Globus pallidus (tissue), 1 donor: ENCODE data around the gene DOC2A.
"Not testable (repeated sequence)": the region's sequence is repeated elsewhere in the genome, so short reads cannot be mapped to it uniquely, and the experiment has no call there.

ENCODE experiments used
- DNase-seq: peaks from one replicate; pipeline ENCODE4 v3.0.0-alpha.2; 2015; ENCODE audit warnings: low spot score

DOC2A gene

GRCh38 chr16:30027588-30028437, 17.0 kb upstream of the DOC2A start:
- no peak for DNase-seq

- no peak for DNase-seq
Observed at GRCh38 chr16:30026449-30026848, 15.6 kb upstream of the DOC2A start.

GRCh38 chr16:30025574-30025973, 14.7 kb upstream of the DOC2A start:
- DNase-seq: no peak

DNA sequence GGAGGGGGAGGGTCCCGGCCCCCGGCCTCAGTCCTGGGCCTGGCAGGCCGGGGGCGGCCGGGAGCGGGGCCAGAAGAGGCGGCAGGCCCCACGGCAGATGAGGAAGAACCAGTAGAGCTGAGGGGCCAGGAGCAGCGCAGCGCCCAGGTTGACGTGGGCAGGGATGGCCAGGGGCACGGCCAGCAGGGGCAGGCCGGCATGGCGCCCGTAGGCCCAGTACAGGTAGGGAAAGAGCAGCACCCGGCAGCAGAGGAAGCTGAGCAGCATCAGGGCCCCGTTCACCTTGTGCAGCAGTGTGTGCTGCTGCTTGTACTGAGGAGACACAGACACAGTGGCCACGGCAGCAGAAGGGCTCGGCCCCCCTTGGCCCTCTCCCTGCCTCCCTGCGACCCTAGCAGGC, 14.3 kb upstream of the DOC2A start:
- no peak for DNase-seq

GRCh38 chr16:30024451-30024850, 13.6 kb upstream of the DOC2A start:
- DNase-seq: no peak

GRCh38 chr16:30023586-30023985, 12.8 kb upstream of the DOC2A start:
- DNase-seq: no peak

DNA sequence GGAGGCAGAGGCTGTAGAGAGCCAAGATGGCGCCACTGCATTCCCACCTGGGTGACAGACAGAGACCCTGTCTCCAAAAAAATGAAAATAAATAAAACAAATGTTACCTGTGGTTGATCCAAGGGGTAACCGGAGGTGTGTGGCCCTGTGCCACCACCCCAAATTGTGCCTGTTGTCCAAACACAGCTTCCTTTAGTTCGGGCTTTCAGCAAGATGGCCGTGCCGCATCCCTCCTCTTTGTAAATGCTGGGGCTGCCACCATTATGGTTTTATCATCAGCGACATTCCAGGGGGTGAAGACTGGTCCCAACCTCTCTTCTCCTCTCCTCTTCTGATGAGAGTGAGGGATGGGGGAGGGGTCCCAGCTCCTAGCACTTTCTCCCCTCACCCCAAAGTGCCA, 12.1 kb upstream of the DOC2A start, which contains the start of gene C16orf92:
C16orf92 (plus strand) TSS at position 312 of the 400 bp plus-strand sequence. CDS start 143 bp downstream, outside the sequence.
- DNase-seq: no peak

GRCh38 chr16:30018731-30019158, 7.9 kb upstream of the DOC2A start:
- no peak for DNase-seq

GRCh38 chr16:30017937-30018336, 7.1 kb upstream of the DOC2A start:
- DNase-seq: not testable (repeated sequence)

GRCh38 chr16:30017277-30017656, 6.4 kb upstream of the DOC2A start:
- DNase-seq: no peak

DNA sequence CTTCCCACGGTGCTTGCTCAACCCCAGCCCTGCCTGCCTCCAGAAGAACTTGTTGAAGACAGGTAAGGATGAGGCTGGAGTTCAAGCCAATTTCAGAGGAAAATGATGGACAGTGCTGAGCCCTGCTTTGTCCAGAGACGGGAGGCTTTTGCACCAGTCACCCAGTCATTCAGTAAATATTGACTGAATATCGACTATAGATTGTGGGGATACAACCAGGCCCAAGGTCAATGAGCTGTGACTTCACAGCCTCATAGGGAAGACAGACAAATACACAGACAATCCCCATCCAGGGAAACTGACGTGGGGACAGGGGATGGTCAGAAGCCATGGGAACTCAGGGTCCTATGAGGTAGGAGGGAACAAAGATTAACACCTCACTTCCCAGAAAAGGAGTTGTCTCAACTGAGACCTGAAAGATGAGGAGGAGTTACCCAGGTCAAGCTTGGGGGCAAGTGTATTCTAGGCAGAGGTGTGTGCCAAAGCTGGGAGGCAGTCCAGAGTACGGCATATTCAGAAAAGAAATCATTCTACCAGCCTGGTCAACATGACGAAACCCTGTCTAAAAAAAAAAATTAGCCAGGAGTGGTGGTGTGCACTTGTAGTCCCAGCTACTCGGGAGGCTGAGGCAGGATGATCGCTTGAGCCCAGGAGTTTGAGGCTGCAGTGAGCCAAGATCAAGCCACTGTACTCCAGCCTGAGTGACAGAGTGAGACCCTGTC, 5.9 kb upstream of the DOC2A start:
- DNase-seq: no peak

GRCh38 chr16:30015450-30015849, 4.6 kb upstream of the DOC2A start:
- not testable (repeated sequence) for DNase-seq

GRCh38 chr16:30012598-30012997, 1.8 kb upstream of the DOC2A start:
- DNase-seq: not testable (repeated sequence)

- DNase-seq: no peak
Observed at GRCh38 chr16:30011714-30012504, 1.1 kb upstream of the DOC2A start.

DNA sequence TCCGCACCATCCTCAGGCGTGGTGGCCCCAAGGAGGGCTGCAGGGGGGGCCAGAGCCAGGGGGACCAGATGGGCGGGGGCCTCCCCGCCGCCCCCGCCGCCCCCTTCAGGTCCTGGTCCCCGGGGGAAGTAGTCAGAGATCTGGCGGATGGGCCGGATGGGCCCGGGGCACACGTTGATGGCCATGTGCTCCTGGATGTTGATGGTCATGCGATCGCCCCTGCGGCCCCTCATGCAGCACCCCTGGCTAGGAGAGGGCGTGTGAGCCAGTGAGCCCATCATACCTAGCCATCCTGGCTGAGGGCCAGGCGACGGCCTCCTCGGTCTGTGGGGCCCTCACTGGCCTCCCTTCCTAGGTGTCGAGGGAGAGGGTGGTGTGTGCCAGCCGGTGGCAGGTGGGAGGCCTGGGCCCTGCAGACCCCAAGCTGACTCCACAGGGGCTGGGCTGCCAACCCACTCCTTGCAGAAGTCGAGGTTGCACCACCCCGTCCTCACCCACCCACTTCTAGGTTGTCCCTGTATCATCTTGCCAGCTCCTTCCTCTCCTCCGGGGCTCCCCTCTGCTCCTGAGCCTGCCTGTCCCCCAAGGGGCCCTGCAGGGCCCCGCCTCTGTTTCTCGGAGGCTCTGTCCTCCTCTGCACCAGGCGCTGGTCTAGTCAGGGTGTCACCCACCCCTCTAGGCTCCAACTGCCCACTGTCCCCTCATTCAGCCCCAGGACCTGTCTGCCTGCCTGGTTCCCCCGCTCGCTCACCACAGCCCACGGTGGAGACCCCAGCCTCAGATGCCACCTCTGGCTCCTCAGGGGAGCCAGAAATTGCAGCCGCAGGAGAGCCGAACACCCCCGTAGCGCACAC, 610 bp downstream of the DOC2A start:
- DNase-seq: no peak

DNA sequence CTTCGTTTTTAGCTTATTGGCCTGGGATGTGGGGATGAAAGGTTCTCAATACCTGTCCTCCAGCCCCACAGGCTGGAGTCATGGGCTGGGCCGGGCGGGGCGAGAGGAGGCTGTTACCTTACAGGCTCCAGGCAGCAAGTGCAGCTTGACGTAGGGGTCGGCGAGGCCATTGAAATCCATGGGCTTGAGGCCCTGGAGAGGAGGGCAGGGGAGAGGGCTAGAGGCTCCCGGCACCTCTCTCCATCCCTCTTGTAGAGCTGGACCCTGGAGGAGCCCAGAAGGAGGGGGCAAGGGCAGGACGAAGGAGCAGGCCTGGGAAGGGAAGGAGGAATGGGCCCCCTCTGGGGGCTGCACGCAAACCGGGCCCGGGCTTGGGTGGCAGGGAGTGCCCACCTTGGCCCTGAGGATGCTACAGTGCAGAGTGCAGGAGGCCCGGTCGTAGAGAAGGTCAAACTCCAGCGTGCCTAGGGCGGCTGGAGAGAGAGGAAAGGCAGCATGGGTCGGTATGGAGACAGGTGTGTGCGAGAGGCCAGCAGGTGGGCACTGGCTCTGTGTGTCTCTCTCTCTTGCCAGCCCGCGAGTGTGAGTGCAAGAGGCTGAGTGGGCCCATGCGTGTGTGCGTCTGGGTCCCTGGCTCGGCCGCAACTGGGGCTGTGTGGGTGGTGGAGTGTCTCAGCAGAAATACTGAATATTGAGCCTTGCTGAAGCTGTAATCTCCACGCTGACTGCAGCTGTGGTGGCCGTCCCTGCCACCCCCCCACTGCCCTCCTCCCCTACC, 1.6 kb downstream of the DOC2A start:
- DNase-seq: no peak

GRCh38 chr16:30007378-30007895, 3.4 kb downstream of the DOC2A start:
- no peak for DNase-seq

DNA sequence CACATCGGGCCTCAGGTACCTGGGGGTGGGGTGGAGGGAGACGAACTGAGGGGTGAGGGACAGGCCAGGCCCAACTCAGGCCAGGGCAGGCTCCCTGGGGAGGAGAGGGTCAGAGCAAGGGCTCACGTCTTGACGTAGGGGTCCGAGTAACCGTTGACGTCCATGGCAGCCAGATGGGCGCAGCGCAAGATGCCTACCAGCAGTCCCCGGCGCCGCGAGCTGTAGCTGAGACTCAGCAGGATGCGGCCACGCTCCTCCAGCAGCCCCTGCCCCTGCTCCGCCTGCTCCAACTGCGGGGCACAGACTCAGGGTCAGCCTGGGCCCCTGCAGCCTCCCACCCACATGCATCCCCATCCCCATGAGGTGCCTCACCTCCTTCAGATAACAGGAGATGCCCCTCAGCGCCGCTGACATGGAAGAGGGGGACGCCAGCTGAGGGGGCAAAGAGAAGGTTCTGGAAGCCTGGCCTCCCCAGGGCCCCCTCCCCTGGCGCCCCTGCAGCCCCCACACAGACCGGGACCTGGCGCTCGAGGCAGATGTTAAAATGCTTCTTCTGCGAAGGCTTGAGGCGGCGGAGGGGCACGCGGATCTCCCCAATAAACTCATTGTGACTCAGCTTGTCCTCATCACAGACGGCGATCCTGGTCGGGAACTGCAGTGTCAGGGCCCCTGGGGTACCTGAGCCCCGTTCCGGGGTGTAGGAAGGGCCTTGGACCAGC, 4.0 kb downstream of the DOC2A start:
- DNase-seq: no peak

DNA sequence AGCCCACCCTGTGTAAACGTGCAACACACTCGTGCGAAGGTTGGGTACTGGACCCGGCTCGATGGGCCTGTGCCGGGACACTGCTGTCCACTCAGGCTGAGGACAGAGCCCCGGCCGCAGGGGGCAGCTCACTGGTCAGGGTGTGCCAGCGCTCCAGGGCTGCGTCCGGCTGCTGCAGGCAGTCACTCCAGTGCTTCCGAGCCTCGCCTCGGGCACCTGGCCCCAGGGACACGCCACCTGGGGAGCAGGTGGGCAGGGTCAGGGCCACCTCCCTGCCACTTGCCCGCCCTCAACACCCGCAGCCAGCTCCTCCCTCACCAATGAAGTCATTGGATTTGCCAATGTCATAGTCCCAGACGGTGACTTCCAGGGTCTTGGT, 4.7 kb downstream of the DOC2A start:
- DNase-seq: no peak
